GF-D8 (cell line): Measurements from ENCODE around the gene APRT.

Experiments
- DNase-seq: peaks from one replicate; lab custom pipeline; 2025; lab: John Stamatoyannopoulos, UW

The APRT gene

GRCh38 chr16:88822281-88823040 is 10.7 kb upstream of the APRT start:
- DNase-seq = no peak

GRCh38 chr16:88821168-88821850 is 9.6 kb upstream of the APRT start:
- DNase-seq = no peak

- DNase-seq = no peak
Observed at GRCh38 chr16:88820385-88821025, 8.8 kb upstream of the APRT start.

- no peak for DNase-seq
Observed at GRCh38 chr16:88819126-88819525, 7.4 kb upstream of the APRT start.

- no peak for DNase-seq
Observed at GRCh38 chr16:88818575-88818874, 6.8 kb upstream of the APRT start.

GRCh38 chr16:88817785-88818574 is 6.3 kb upstream of the APRT start:
- no peak for DNase-seq

GRCh38 chr16:88816736-88817535 is 5.2 kb upstream of the APRT start:
- no peak for DNase-seq

GRCh38 chr16:88815901-88816589 is 4.3 kb upstream of the APRT start:
- no peak for DNase-seq

GRCh38 chr16:88815227-88815626 is 3.5 kb upstream of the APRT start:
- no peak for DNase-seq

GRCh38 chr16:88814144-88814502 is 2.4 kb upstream of the APRT start:
- DNase-seq = no peak

GRCh38 chr16:88813269-88814143 is 1.8 kb upstream of the APRT start:
- no peak for DNase-seq

- DNase-seq = peak; percentile 51
Observed at GRCh38 chr16:88812513-88813268, 963 bp upstream of the APRT start.

GRCh38 chr16:88810912-88811768 is 588 bp downstream of the APRT start:
- DNase-seq = peak; percentile 33

GRCh38 chr16:88810166-88810911 is 1.4 kb downstream of the APRT start:
- DNase-seq = peak; percentile 49

GRCh38 chr16:88809676-88810165 is 2.0 kb downstream of the APRT start:
- DNase-seq = no peak

GRCh38 chr16:88809068-88809675 is 2.6 kb downstream of the APRT start:
- no peak for DNase-seq
